ENCODE results near the gene RAB24.

- TF ChIP-seq, protein P1, sequence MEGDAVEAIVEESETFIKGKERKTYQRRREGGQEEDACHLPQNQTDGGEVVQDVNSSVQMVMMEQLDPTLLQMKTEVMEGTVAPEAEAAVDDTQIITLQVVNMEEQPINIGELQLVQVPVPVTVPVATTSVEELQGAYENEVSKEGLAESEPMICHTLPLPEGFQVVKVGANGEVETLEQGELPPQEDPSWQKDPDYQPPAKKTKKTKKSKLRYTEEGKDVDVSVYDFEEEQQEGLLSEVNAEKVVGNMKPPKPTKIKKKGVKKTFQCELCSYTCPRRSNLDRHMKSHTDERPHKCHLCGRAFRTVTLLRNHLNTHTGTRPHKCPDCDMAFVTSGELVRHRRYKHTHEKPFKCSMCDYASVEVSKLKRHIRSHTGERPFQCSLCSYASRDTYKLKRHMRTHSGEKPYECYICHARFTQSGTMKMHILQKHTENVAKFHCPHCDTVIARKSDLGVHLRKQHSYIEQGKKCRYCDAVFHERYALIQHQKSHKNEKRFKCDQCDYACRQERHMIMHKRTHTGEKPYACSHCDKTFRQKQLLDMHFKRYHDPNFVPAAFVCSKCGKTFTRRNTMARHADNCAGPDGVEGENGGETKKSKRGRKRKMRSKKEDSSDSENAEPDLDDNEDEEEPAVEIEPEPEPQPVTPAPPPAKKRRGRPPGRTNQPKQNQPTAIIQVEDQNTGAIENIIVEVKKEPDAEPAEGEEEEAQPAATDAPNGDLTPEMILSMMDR (IDR thresholded peaks at IDR 0.05) = no peak
- no peak for TF ChIP-seq POLR2A (IDR thresholded peaks at IDR 0.05)
Observed at GRCh38 chr5:177320879-177321278, 17.4 kb upstream of the RAB24 start.

Measured in thyroid gland (tissue), 4 donors.